HepG2 (cell line): Measurements from ENCODE around the gene GJA3. TPM values are rescaled to one million over a fixed set of nuclear protein-coding genes. Genes with fewer than 3 reads are reported as not detected.
A peak's percentile ranks its signal among the peaks of the same experiment; 100 is the strongest.

Source experiments
- ATAC-seq: fragments of 200-7000 bp; cut with Tn5 transposase; 3 replicates; pipeline ENCODE4 v1.9.1; 2020; ENCODE audit warnings: mild to moderate bottlenecking, moderate library complexity
- BruUV-seq: library from RNA; stranded (reverse); fragments of 400-500 nt; replicated peaks from 2 replicates; lab custom pipeline; 2021; lab: Mats Ljungman, UMichigan
- CTCF ChIA-PET: fragments of 300-600 bp; formaldehyde crosslinking; extraction: SDS; loops from one replicate; lab custom pipeline; 2021; ENCODE audit warnings: low total read pairs, inconsistent platforms, low intra/inter-chr PET ratio; lab: Yijun Ruan, JAX
- POLR2A ChIA-PET: fragments of 350-600 bp; sonication (Branson Sonifier 250); formaldehyde crosslinking; loops from one replicate; lab custom pipeline; 2020; ENCODE audit warnings: antibody characterized with exemption, inconsistent platforms; lab: Yijun Ruan, JAX
- DNase-seq: peaks from one replicate; pipeline ENCODE4 v3.0.0-alpha.2; 2015; ENCODE audit warnings: low spot score
- FAIRE-seq: peaks from 3 replicates; lab custom pipeline; 2011; peaks lifted over from hg19 to GRCh38; lab: Jason Lieb, UNC
- H2AFZ ChIP-seq: one replicate; pipeline ENCODE4 v1.6.1; 2011; ENCODE audit warnings: low read length, inconsistent platforms
- H3K27ac ChIP-seq: fragments of 300-600 bp; 3 replicates; pipeline ENCODE4 v1.8.0; 2011; ENCODE audit warnings: mixed run types, mild to moderate bottlenecking, mixed read lengths, low read length, inconsistent platforms; ENCODE audit not compliant: insufficient read depth; ENCODE audit errors: extremely low read length
- H3K27me3 ChIP-seq, 2 experiments: fragments of 200-600 bp in 1 of 2; 2 replicates in 1 of 2; 3 replicates in 1 of 2; pipeline versions ENCODE4 v1.6.0 to v1.8.0; 2011; ENCODE audit warnings: low read length in 2 of 2, mild to moderate bottlenecking in 2 of 2, moderate library complexity in 2 of 2, inconsistent platforms in 1 of 2; ENCODE audit not compliant: insufficient read depth in 2 of 2, control insufficient read depth in 1 of 2
- H3K36me3 ChIP-seq, 2 experiments: fragments of 200-600 bp in 1 of 2; replicated peaks in 1 of 2; 2 replicates in 1 of 2; 3 replicates in 1 of 2; pipeline versions ENCODE4 v1.5.1 to v1.8.0; 2011; ENCODE audit warnings: low read length in 2 of 2, inconsistent platforms in 1 of 2; ENCODE audit not compliant: insufficient read depth in 2 of 2, control insufficient read depth in 1 of 2
- H3K4me1 ChIP-seq: 2 replicates; pipeline ENCODE4 v1.5.1; 2012; ENCODE audit warnings: low read length, inconsistent platforms; ENCODE audit not compliant: insufficient read depth
- H3K4me2 ChIP-seq: 2 replicates; pipeline ENCODE4 v1.6.0; 2011; ENCODE audit warnings: low read depth, low read length, inconsistent platforms
- H3K4me3 ChIP-seq, 3 experiments: fragments of 200-600 bp in 1 of 3; sonication (generic), shearing (Covaris generic) in 1 of 3; replicated peaks in 1 of 3; 2 replicates each; pipeline ENCODE4 v1.5.1; 2011 to 2016; ENCODE audit warnings: low read length in 3 of 3, inconsistent platforms in 2 of 3, low read depth in 2 of 3, mild to moderate bottlenecking in 2 of 3, control low read depth in 1 of 3, mixed read lengths in 1 of 3; ENCODE audit not compliant: insufficient read depth in 1 of 3
- H3K79me2 ChIP-seq: one replicate; pipeline ENCODE4 v1.6.1; 2011; ENCODE audit warnings: low read length, inconsistent platforms; ENCODE audit not compliant: insufficient read depth
- H3K9ac ChIP-seq: 2 replicates; pipeline ENCODE4 v1.6.0; 2011; ENCODE audit warnings: mild to moderate bottlenecking, low read depth, low read length, inconsistent platforms; ENCODE audit not compliant: insufficient read depth
- H3K9me3 ChIP-seq: 2 replicates; pipeline ENCODE4 v1.5.1; 2012; ENCODE audit warnings: mild to moderate bottlenecking, low read length
- H4K20me1 ChIP-seq: 2 replicates; pipeline ENCODE4 v1.6.0; 2011; ENCODE audit warnings: inconsistent platforms, mild to moderate bottlenecking, low read length, moderate library complexity; ENCODE audit not compliant: insufficient read depth
- ATM ChIP-seq: fragments of 450-650 bp; IDR thresholded peaks from 2 replicates; pipeline ENCODE4 v1.7.1; 2017; ENCODE audit warnings: mild to moderate bottlenecking, borderline replicate concordance
- BRCA1 ChIP-seq: sonication (generic); formaldehyde crosslinking; IDR thresholded peaks from 2 replicates; pipeline ENCODE4 v1.4.0; 2020; ENCODE audit warnings: missing genetic modification reagents
- FIP1L1 ChIP-seq: fragments of 200-400 bp; formaldehyde crosslinking; IDR thresholded peaks from 2 replicates; pipeline ENCODE4 v1.6.1; 2018; ENCODE audit warnings: low read depth, mild to moderate bottlenecking, low read length, moderate library complexity, borderline replicate concordance; ENCODE audit not compliant: insufficient read depth
- HOXD1 ChIP-seq: sonication (generic); formaldehyde crosslinking; IDR thresholded peaks from 2 replicates; pipeline ENCODE4 v1.5.0; 2020; ENCODE audit warnings: missing genetic modification reagents
- ISL2 ChIP-seq: sonication (generic); formaldehyde crosslinking; IDR thresholded peaks from 2 replicates; pipeline ENCODE4 v1.5.0; 2020; ENCODE audit warnings: missing genetic modification reagents
- MED13 ChIP-seq: sonication (generic); formaldehyde crosslinking; IDR thresholded peaks from 2 replicates; pipeline ENCODE4 v1.5.0; 2020; ENCODE audit warnings: missing genetic modification reagents
- TEAD2 ChIP-seq: sonication (generic); formaldehyde crosslinking; IDR thresholded peaks from 2 replicates; pipeline ENCODE4 v1.9.0; 2021; ENCODE audit warnings: missing genetic modification reagents
- XBP1 ChIP-seq: sonication (generic); formaldehyde crosslinking; IDR thresholded peaks from 2 replicates; pipeline ENCODE4 v1.5.0; 2020; ENCODE audit warnings: missing genetic modification reagents
- ZBTB42 ChIP-seq: sonication (generic); formaldehyde crosslinking; IDR thresholded peaks from 2 replicates; pipeline ENCODE4 v1.5.0; 2020; ENCODE audit warnings: mild to moderate bottlenecking, missing genetic modification reagents
- ZFY ChIP-seq: sonication (generic); formaldehyde crosslinking; IDR thresholded peaks from 2 replicates; pipeline ENCODE4 v1.4.0; 2020; ENCODE audit warnings: missing genetic modification reagents
- ZNF12 ChIP-seq: sonication (generic); formaldehyde crosslinking; IDR thresholded peaks from 2 replicates; pipeline ENCODE4 v1.5.0; 2020; ENCODE audit warnings: missing genetic modification reagents
- ZNF207 ChIP-seq: fragments of 450-650 bp; IDR thresholded peaks from 2 replicates; pipeline ENCODE4 v1.6.1; 2016; ENCODE audit warnings: antibody characterized with exemption, borderline replicate concordance
- ZNF354B ChIP-seq: sonication (generic); formaldehyde crosslinking; IDR thresholded peaks from 2 replicates; pipeline ENCODE4 v1.8.0; 2022; ENCODE audit warnings: mild to moderate bottlenecking, missing genetic modification reagents
- ZNF543 ChIP-seq: sonication (generic); formaldehyde crosslinking; IDR thresholded peaks from 2 replicates; pipeline ENCODE4 v1.4.0; 2020; ENCODE audit warnings: mild to moderate bottlenecking, missing genetic modification reagents
- ZNF790 ChIP-seq: sonication (generic); formaldehyde crosslinking; IDR thresholded peaks from 2 replicates; pipeline ENCODE4 v1.8.0; 2022; ENCODE audit warnings: missing genetic modification reagents, mild to moderate bottlenecking, borderline replicate concordance
- ZSCAN31 ChIP-seq: sonication (generic); formaldehyde crosslinking; IDR thresholded peaks from 2 replicates; pipeline ENCODE4 v1.5.0; 2020; ENCODE audit warnings: low read depth, mild to moderate bottlenecking, missing genetic modification reagents
- WGBS: methylation state at CpG from one replicate; pipeline ENCODE4 v1.1.6; 2017; ENCODE audit warnings: low lambda C conversion rate; 5-methylcytosine and 5-hydroxymethylcytosine counted together
- in situ Hi-C: cut with HindIII; loops from 2 replicates; pipeline ENCODE4 v1.10.0; 2017; ENCODE audit warnings: low pct_unique_long_range_greater_than_20kb; ENCODE audit not compliant: extremely low pct_ligation_motif_present
- intact Hi-C: fragments of 100-400 bp; cut with micrococcal nuclease; formaldehyde crosslinking; loops from one replicate; pipeline ENCODE4 v1.10.0; 2022; ENCODE audit not compliant: unreplicated experiment
- polyA plus RNA-seq, 8 experiments: library from polyadenylated mRNA; depleted of rRNA in 3 of 8; stranded (reverse) in 7 of 8; unstranded in 1 of 8; fragments of >200 nt; fragmentation: Illumina TruSeq in 4 of 8; extraction: Trizol in 4 of 8; gene quantifications; 2 replicates each; pipeline versions ENCODE4 v1.2.1 to v1.2.3, GENCODE V29; 2011 to 2016; ENCODE audit warnings: low read depth in 4 of 8, missing spikeins in 1 of 8, mixed read lengths in 1 of 8; ENCODE audit not compliant: insufficient read depth in 1 of 8
- total RNA-seq, 5 experiments: library from RNA; depleted of rRNA; stranded (reverse); fragments of >200 nt; fragmentation: Illumina TruSeq; extraction: Trizol; gene quantifications; 2 replicates each; pipeline ENCODE4 v1.2.3, GENCODE V29; 2016; ENCODE audit warnings: low read depth in 1 of 5
- TF ChIP-seq, protein P1 (sequence below): sonication (generic); formaldehyde crosslinking; IDR thresholded peaks from 2 replicates; pipeline ENCODE4 v1.5.0; 2020; ENCODE audit warnings: missing genetic modification reagents
- TF ChIP-seq, protein P2 (sequence below): sonication (generic); formaldehyde crosslinking; IDR thresholded peaks from 2 replicates; pipeline ENCODE4 v1.8.1; 2023; ENCODE audit warnings: missing genetic modification reagents, inconsistent platforms, borderline replicate concordance
- TF ChIP-seq, protein P3 (sequence below): sonication (generic); formaldehyde crosslinking; IDR thresholded peaks from 2 replicates; pipeline ENCODE4 v1.4.0; 2020; ENCODE audit warnings: mild to moderate bottlenecking, missing genetic modification reagents
- TF ChIP-seq, protein P4 (sequence below): IDR thresholded peaks from 2 replicates; pipeline ENCODE4 v1.6.1; 2018; ENCODE audit warnings: missing genetic modification reagents

GJA3 gene
- total and polyA plus RNA-seq, 2 of the 13 experiments (the other 11 are each of a cell fraction or from before 2014, with no cell fraction given), result 0.04 TPM

DNA sequence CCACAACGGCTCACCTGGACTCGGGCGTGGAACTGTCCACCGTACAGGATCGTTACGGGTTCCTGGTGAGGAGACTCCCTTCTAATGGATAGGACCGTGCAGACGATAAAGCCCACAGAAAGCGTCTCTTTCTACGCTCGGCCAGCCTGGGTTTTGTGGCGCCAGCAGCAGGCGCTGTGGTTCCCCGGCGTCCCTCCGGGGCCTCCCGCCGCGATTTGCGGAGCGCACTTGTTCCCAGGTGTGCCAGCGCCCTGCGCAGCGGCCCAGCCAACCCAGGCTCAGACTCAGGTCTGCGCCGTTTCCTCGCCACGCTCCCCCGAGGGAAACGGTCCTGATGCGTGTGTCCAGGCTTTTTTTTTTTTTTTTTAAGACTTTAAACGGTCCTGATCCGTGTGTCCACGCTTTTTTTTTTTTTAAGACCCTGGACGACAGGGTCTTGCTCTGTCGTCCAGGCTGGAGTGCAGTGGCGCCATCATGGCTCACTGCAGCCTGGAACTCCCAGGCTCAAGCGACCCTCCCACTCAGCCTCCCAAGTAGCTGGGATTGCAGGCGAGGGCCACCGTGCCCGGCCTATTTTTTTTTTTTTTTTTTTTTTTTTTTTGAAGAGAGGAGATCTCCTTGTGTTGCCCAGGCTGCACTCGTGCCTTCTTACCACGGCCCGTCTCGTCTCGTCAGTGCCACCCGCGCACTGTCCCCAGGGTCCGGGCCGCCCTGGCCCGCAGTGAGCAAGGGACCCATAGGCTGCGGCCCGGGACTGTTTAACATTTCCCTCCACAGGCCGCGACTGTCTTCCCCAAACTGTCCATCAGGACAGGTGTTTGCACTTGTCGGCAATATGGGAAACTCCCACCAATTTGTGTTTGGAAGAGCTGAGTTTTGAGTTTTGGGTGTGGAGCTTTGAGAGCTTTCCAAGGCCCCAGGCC is 23.8 kb downstream of the GJA3 start (continued):
- TF ChIP-seq, protein P1, sequence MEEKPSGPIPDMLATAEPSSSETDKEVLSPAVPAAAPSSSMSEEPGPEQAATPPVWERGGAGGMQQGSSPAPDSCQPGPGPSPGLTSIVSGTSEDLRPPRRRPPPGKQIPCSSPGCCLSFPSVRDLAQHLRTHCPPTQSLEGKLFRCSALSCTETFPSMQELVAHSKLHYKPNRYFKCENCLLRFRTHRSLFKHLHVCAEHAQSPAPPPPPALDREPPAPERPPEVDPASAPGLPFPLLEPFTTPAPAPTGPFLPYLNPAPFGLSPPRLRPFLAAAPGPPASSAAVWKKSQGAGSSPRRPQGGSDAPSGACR (CRISPR knock-in tag), result no peak
- no peak for TF ChIP-seq ZNF354B (CRISPR knock-in tag)
- TF ChIP-seq ZNF207, result no peak
- 0 out of 2 replicates have a peak, but pooled peaks have one; percentile 7 for TF ChIP-seq ISL2 (CRISPR knock-in tag)
- TF ChIP-seq, protein P2, sequence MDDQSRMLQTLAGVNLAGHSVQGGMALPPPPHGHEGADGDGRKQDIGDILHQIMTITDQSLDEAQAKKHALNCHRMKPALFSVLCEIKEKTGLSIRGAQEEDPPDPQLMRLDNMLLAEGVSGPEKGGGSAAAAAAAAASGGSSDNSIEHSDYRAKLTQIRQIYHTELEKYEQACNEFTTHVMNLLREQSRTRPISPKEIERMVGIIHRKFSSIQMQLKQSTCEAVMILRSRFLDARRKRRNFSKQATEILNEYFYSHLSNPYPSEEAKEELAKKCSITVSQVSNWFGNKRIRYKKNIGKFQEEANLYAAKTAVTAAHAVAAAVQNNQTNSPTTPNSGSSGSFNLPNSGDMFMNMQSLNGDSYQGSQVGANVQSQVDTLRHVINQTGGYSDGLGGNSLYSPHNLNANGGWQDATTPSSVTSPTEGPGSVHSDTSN (CRISPR knock-in tag), result no peak
- TF ChIP-seq, all 625 proteins: peak for 53

DNA sequence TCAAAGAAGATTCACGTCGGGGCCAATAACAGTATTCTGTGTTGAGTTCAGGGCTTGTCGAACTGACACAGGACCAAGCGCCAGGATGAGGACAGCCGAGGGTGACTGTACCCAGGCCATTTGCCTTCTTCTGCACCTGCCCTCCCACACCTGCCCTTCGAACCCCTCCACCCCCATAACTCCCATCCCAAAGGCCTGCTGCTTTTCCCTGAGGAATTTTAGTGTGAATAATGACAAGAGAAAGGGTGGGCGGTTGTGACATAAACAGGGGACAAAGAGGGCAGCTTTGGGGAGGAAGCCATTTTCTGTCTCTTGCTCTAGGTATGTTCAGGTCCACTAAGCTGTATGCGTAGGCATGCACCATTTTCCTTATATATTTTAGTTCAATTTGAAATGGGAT is 26.1 kb downstream of the GJA3 start:
- CTCF ChIA-PET, result no interaction called here
- no peak overlapping the region for H3K27ac ChIP-seq
- no peaks in the 10 kb centered on the region for H3K36me3 ChIP-seq
- H3K9ac ChIP-seq, result no peak overlapping the region
- peaks cover 0 to 6% of the 10 kb centered on the region in 2 experiments; a peak in 4 of 5 replicates for H3K27me3 ChIP-seq
- ATAC-seq, result no peak
- POLR2A ChIA-PET, result no interaction called here
- H4K20me1 ChIP-seq, result no peaks in the 10 kb centered on the region
- no peaks in the 10 kb centered on the region for H3K79me2 ChIP-seq
- TF ChIP-seq ZNF790 (CRISPR knock-in tag) (no peak), ZFY (CRISPR knock-in tag) (no peak), ZNF12 (CRISPR knock-in tag) (no peak), TEAD2 (CRISPR knock-in tag) (no peak), ATM (no peak), ZSCAN31 (CRISPR knock-in tag) (no peak), HOXD1 (CRISPR knock-in tag) (no peak), MED13 (no peak), FIP1L1 (no peak), BRCA1 (CRISPR knock-in tag) (no peak), ZBTB42 (no peak), ZNF543 (CRISPR knock-in tag) (no peak), XBP1 (no peak)
- TF ChIP-seq, protein P3, sequence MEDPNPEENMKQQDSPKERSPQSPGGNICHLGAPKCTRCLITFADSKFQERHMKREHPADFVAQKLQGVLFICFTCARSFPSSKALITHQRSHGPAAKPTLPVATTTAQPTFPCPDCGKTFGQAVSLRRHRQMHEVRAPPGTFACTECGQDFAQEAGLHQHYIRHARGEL, result no peak
- TF ChIP-seq, protein P4, sequence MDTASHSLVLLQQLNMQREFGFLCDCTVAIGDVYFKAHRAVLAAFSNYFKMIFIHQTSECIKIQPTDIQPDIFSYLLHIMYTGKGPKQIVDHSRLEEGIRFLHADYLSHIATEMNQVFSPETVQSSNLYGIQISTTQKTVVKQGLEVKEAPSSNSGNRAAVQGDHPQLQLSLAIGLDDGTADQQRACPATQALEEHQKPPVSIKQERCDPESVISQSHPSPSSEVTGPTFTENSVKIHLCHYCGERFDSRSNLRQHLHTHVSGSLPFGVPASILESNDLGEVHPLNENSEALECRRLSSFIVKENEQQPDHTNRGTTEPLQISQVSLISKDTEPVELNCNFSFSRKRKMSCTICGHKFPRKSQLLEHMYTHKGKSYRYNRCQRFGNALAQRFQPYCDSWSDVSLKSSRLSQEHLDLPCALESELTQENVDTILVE, result no peak
- 38% methylated on average over 8 of the region's 8 CpGs for WGBS
- no TSS peak for BruUV-seq
- no peak for DNase-seq
- H3K9me3 ChIP-seq, result no peaks in the 10 kb centered on the region
- intact Hi-C loops (no loop called here), in situ Hi-C loops (no loop called here)
- H3K4me2 ChIP-seq, result no peak overlapping the region
- no peak for FAIRE-seq
- peaks cover 11% of the 10 kb centered on the region for H3K4me1 ChIP-seq
- H3K4me3 ChIP-seq, result no peak overlapping the region
- no peak overlapping the region for H2AFZ ChIP-seq
